ENCODE measurements around the gene FAF1. TPM values are rescaled to one million over a fixed set of nuclear protein-coding genes. Genes with fewer than 3 reads are reported as not detected.

Gene FAF1
- total and polyA plus RNA-seq, 9 of the 15 experiments (the other 6 are each of a cell fraction or from before 2014, with no cell fraction given): 48.7 to 225 (median 118) TPM

- TF ChIP-seq DMBX1 (CRISPR knock-in tag; IDR thresholded peaks at IDR 0.05; ENCODE audit: borderline replicate concordance) (no peak; the same call in 1 of the 2 replicates), TCF7 (IDR thresholded peaks at IDR 0.05; ENCODE audit: borderline replicate concordance) (peak; percentile 78; the same call in 1 of the 2 replicates), KLF10 (CRISPR knock-in tag; IDR thresholded peaks at IDR 0.05) (no peak), PRPF4 (IDR thresholded peaks at IDR 0.05; ENCODE audit: insufficient read depth, low read depth, low read length, poor library complexity, severe bottlenecking) (no peak), TARDBP (IDR thresholded peaks at IDR 0.05) (peak; percentile 21; the same call in 1 of the 2 replicates), CLOCK (CRISPR knock-in tag; IDR thresholded peaks at IDR 0.05; ENCODE audit: borderline replicate concordance) (no peak), PHB (CRISPR knock-in tag; IDR thresholded peaks at IDR 0.05) (0 out of 2 replicates have a peak, but pooled peaks have one; percentile 49), E2F8 (IDR thresholded peaks at IDR 0.05; ENCODE audit: low read depth, partially characterized antibody) (peak; percentile 72), THRB (CRISPR knock-in tag; conservative IDR thresholded peaks at IDR 0.05) (no peak), EP300 (IDR thresholded peaks at IDR 0.05; ENCODE audit: low read length) (peak; percentile 55), ILK (tag; IDR thresholded peaks at IDR 0.05; ENCODE audit: borderline replicate concordance, low read depth) (no peak), KHSRP (IDR thresholded peaks at IDR 0.05) (no peak), HOMEZ (CRISPR knock-in tag; IDR thresholded peaks at IDR 0.05) (no peak), SIRT6 (IDR thresholded peaks at IDR 0.05; ENCODE audit: low read depth, low read length) (no peak), COPS2 (conservative IDR thresholded peaks at IDR 0.05) (no peak), USF2 (CRISPR knock-in tag; IDR thresholded peaks at IDR 0.05) (no peak), ZNF512 (tag; IDR thresholded peaks at IDR 0.05) (no peak)
Observed at GRCh38 chr1:50968158-50968820, 8.2 kb upstream of the FAF1 start (continued).

Data from K562 (cell line).